ENCODE data around the gene LDLRAP1. TPM values are rescaled to one million over a fixed set of nuclear protein-coding genes. Genes with fewer than 3 reads are reported as not detected.

Gene LDLRAP1
- total RNA-seq, 6 experiments from 2014 or later: 10.4 to 14.1 (median 12.7) TPM

GRCh38 chr1:25548601-25549000 is 5.2 kb downstream of the LDLRAP1 start:
- Mint-ChIP-seq H3K27ac (no peak overlapping the region), H3K36me3 (ENCODE audit: low read depth) (no peaks in the 10 kb centered on the region; the same call in 1 of the 2 replicates), H3K4me3 (no peak overlapping the region), H3K27me3 (ENCODE audit: insufficient read depth) (no peaks in the 10 kb centered on the region; the same call in none of the 2 replicates), H3K4me1 (ENCODE audit: low read depth) (peaks cover 33% of the 10 kb centered on the region), H3K9me3 (no peaks in the 10 kb centered on the region)
- no peak for TF ChIP-seq CTCF (IDR thresholded peaks at IDR 0.05)
- no peak for DNase-seq

GRCh38 chr1:25549273-25550154 is 6.1 kb downstream of the LDLRAP1 start:
- TF ChIP-seq CTCF (IDR thresholded peaks at IDR 0.05): no peak
- DNase-seq: no peak
- Mint-ChIP-seq H3K9me3 (no peaks in the 10 kb centered on the region), H3K4me1 (ENCODE audit: low read depth) (peaks cover 31% of the 10 kb centered on the region), H3K27me3 (ENCODE audit: insufficient read depth) (no peaks in the 10 kb centered on the region; the same call in none of the 2 replicates), H3K4me3 (peak overlapping the region; percentile 10; the same call in 1 of the 2 replicates), H3K27ac (peak overlapping the region; percentile 24), H3K36me3 (ENCODE audit: low read depth) (no peaks in the 10 kb centered on the region; the same call in 1 of the 2 replicates)

- no peak for DNase-seq
- Mint-ChIP-seq H3K27me3 (ENCODE audit: insufficient read depth) (no peaks in the 10 kb centered on the region; the same call in none of the 2 replicates), H3K36me3 (ENCODE audit: low read depth) (no peaks in the 10 kb centered on the region; the same call in 1 of the 2 replicates), H3K4me1 (ENCODE audit: low read depth) (peaks cover 26% of the 10 kb centered on the region), H3K4me3 (no peak overlapping the region; the same call in 1 of the 2 replicates), H3K9me3 (no peaks in the 10 kb centered on the region), H3K27ac (peak overlapping the region; percentile 10; the same call in 1 of the 2 replicates)
- TF ChIP-seq CTCF (IDR thresholded peaks at IDR 0.05): no peak
These were observed 6.7 kb downstream of the LDLRAP1 start for GRCh38 chr1:25550155-25550506.

- TF ChIP-seq CTCF (IDR thresholded peaks at IDR 0.05): no peak
- DNase-seq: no peak
- no peaks in the 10 kb centered on the region; the same call in none of the 2 replicates for H3K27me3 Mint-ChIP-seq (ENCODE audit: insufficient read depth)
- no peaks in the 10 kb centered on the region; the same call in 1 of the 2 replicates for H3K36me3 Mint-ChIP-seq (ENCODE audit: low read depth)
- no peak overlapping the region for H3K4me3 Mint-ChIP-seq
- H3K27ac Mint-ChIP-seq: 0 out of 2 replicates have a peak overlapping the region, but pooled peaks have one; percentile 7
- no peaks in the 10 kb centered on the region for H3K9me3 Mint-ChIP-seq
- H3K4me1 Mint-ChIP-seq (ENCODE audit: low read depth): peaks cover 26% of the 10 kb centered on the region
These were observed 7.4 kb downstream of the LDLRAP1 start for GRCh38 chr1:25550683-25551310.

- no peaks in the 10 kb centered on the region; the same call in 1 of the 2 replicates for H3K27me3 Mint-ChIP-seq (ENCODE audit: insufficient read depth)
- H3K36me3 Mint-ChIP-seq (ENCODE audit: low read depth): no peaks in the 10 kb centered on the region; the same call in 1 of the 2 replicates
- TF ChIP-seq CTCF (IDR thresholded peaks at IDR 0.05): no peak
- H3K4me1 Mint-ChIP-seq (ENCODE audit: low read depth): peaks cover 30% of the 10 kb centered on the region
- DNase-seq: no peak
- no peak overlapping the region for H3K27ac Mint-ChIP-seq
- H3K4me3 Mint-ChIP-seq: no peak overlapping the region
- no peaks in the 10 kb centered on the region for H3K9me3 Mint-ChIP-seq
These were observed 10.5 kb downstream of the LDLRAP1 start for GRCh38 chr1:25553749-25554429.

All from HFFc6 (cell line).